ENCODE measurements around the gene BPIFA3.

BPIFA3 gene

DNA sequence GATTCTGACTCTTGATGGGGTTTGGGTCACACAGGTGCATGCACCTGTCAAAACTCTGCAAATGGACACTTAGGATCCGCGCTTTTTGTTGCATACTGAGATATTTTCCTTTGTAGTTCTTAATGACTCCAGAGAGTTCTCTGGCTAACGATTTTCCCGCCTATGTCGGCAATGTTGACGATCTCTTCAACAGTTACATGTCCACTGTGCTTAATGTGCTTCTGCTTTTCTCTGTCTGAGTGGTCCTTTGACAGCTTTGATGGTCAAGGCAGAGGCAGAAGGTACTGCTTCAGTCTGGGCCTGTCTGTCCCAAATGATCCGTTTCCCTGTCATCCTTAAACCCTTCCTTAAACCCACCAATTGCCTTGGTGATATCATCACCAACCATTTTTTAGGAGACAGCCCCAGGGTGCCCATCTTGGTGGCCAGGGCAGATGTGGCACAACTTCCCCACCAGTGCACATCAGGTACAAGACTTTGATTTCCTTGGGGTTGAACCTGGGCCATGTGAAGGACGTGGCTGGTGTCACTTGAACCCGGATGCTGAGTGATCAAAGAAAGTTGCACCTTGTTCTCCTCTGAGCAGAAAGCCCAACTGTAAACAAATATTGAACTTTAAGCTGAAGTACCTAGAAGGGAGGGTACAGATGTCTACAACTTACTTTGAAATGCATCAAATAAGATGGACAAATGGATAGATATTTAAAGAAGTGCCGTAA lies 55.2 kb downstream of the BPIFA3 start:
- H3K36me3 Mint-ChIP-seq, result no peaks in the 10 kb centered on the region
- H3K9me3 Mint-ChIP-seq, result no peaks in the 10 kb centered on the region
- H3K27ac Mint-ChIP-seq, result no peak overlapping the region
- peaks cover 43% of the 10 kb centered on the region for H3K27me3 Mint-ChIP-seq
- no peak overlapping the region for H3K4me3 Mint-ChIP-seq
- ATAC-seq, result no peak
- H3K4me1 Mint-ChIP-seq, result no peaks in the 10 kb centered on the region

DNA sequence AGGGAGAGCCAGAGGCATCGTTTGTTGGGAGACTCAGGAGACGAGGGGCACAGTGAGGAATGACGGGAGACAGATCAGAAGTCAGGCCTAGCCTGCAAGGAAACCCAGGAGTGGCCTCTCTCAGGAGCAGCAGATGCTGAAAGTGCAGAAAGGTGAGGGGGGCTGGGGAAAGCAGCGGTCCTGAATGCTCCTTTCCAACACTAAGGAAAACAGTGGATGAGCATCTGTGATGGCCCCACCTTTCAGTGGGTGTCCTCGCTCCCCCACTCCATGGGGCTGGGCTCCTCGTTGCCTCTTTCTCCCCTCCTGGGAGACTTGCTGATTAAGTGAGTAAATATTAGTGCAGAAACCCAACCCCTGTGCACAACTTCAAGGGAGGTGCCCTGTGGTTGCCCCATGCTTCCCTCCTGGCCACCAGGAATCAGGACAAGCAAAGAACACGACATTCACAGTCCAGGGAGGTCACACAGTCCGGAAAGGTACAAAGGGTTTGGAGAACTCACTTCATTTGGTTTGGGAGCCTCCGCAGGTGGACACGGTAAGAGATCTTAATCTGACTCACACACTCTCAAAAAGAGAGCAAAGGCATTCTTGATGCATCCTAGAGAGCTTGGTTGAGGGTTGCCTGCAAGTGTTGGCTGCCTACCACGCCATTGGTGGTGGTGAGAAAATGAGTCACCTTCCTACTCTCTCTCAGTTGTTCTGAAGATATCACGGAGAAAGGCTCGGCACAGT lies 56.1 kb downstream of the BPIFA3 start:
- Mint-ChIP-seq H3K9me3 (no peaks in the 10 kb centered on the region), H3K27ac (no peak overlapping the region), H3K27me3 (peaks cover 43% of the 10 kb centered on the region), H3K4me3 (no peak overlapping the region), H3K36me3 (no peaks in the 10 kb centered on the region), H3K4me1 (no peaks in the 10 kb centered on the region)
- no peak for ATAC-seq

DNA sequence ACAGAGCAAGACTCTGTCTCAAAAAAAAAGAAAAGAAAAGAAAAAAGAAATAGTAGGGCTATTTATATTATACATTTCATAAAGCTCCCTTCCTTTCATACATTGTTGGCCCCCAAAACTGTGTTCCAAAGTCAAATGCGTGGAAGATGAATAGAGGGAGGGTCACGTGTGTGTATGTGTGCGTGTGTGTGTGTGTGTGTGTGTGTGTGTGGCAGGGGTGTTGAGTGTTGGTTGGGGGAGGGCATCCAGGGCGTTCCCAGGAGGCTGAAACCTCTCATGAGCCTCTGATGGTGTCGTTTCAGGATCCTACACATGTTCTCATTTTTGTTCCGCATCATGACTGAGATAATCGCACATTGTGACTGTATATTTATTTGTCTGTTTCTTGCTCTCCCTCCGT lies 58.1 kb downstream of the BPIFA3 start:
- ATAC-seq, result no peak
- H3K9me3 Mint-ChIP-seq, result no peaks in the 10 kb centered on the region
- H3K4me3 Mint-ChIP-seq, result no peak overlapping the region
- H3K27ac Mint-ChIP-seq, result no peak overlapping the region
- no peaks in the 10 kb centered on the region for H3K36me3 Mint-ChIP-seq
- H3K4me1 Mint-ChIP-seq, result no peaks in the 10 kb centered on the region
- peaks cover 46% of the 10 kb centered on the region for H3K27me3 Mint-ChIP-seq

DNA sequence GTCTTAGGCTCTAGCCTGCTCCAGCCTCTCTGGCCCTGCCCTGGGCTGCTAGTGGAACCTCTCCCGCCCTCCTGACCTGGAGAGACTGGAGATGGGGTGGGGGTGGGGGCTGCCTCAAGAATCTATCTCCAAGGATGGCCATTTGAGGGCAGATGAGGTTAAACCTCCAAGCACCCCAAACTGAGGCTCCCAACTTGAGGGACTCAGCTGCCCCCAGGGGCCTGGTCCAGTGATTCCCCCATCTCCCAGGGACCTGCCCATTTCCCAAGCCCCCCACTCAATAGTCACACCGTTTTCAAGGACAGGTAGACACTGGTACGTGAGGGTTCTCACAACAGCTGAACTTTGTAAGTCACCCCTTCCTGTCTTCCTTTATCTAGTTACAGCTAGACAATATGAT lies 58.7 kb downstream of the BPIFA3 start:
- Mint-ChIP-seq H3K27ac (no peak overlapping the region), H3K4me3 (no peak overlapping the region), H3K4me1 (no peaks in the 10 kb centered on the region), H3K9me3 (no peaks in the 10 kb centered on the region), H3K27me3 (peaks cover 52% of the 10 kb centered on the region), H3K36me3 (no peaks in the 10 kb centered on the region)
- ATAC-seq, result no peak

DNA sequence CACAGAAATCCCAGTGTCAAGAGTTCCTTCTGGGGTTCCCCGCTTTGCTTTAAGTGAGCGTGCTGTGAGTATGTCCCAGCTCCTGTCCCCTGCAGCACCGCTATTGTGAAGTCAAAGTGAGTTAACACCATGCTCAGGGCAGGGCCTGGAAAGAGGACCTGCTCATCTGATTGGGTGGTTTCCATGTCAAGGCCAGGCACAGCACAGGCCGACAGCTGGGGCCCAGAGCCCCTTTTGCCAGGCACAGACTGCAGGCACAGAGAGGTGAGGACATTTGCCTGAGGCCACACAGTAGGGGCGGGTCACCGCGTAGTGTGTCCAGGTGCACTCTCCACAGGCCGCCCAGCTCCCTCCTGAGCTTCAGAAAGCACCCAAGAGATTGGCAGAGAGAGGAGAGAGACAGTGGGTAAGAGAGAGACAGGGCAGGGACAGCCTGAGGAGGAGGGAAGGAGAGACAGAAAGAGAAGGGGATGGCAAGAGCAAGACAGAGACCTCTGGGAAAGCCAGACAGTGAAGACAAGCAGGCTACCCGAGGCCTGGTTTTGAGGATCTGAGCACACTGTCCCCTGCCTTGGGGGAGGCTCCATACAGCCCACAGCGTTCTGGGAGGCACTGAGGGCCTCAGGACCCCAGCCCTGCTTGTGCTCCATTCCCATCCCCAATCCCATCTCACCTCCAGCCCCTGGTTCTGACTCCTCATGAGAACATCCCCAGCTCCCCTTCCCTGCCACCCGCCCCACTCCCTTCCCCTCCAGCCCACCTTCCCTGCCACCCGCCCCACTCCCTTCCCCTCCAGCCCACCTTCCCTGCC lies 59.4 kb downstream of the BPIFA3 start:
- peak; percentile 35 for ATAC-seq
- Mint-ChIP-seq H3K4me1 (no peaks in the 10 kb centered on the region), H3K27me3 (peaks cover 55% of the 10 kb centered on the region), H3K27ac (no peak overlapping the region), H3K9me3 (no peaks in the 10 kb centered on the region), H3K4me3 (no peak overlapping the region), H3K36me3 (no peaks in the 10 kb centered on the region)

All from stimulated activated memory B cell treated with anti-CD40 and anti-IgM and Interleukin-4, amounts not matched to agents 10 μg/mL and 1 μg/mL and 100 μg/mL, for 72 hours (primary cell).